ENCODE data around the gene ACD. TPM values are rescaled to one million over a fixed set of nuclear protein-coding genes. Genes with fewer than 3 reads are reported as not detected.

The ACD gene
- total and polyA plus RNA-seq, 9 of the 15 experiments (the other 6 are each of a cell fraction or from before 2014, with no cell fraction given), result 4.2 to 47.4 (median 19.2) TPM

DNA sequence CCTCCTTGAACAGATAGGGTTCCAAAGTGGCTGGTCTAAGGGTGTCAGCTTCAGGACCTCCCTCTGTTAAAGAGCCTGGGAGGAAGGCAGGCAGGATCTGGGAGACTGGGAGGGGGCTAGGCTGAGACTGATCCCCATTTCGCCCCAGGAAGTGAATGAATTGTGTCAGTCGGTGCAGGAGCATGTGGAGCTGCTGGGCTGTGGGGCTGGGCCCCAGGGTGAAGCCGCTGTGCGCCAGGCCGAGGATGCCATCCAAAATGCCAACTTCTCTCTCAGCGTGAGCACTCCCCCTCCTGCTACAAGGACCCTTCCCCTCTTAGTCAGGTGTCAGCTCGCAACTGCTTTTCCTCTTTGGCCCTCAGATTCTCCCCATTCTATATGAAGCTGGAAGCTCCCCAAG lies 9.0 kb downstream of the ACD start:
- no peaks in the 10 kb centered on the region for H3K9me3 ChIP-seq (replicated peaks; ENCODE audit: control insufficient read depth, insufficient read depth, low read depth, low read length)
- no peak overlapping the region for H3K9ac ChIP-seq (ENCODE audit: insufficient read depth in 1 of 2, low read depth in 2 of 2, low read length in 2 of 2)
- CTCF ChIA-PET (ENCODE audit: low intra/inter-chr PET ratio), result no interaction called here
- H3K4me2 ChIP-seq (ENCODE audit: insufficient read depth, low read length), result no peak overlapping the region
- H3K36me3 ChIP-seq (ENCODE audit: control insufficient read depth, insufficient read depth, low read length), result no peaks in the 10 kb centered on the region
- intact Hi-C loops (cut with micrococcal nuclease) (no loop called here), in situ Hi-C loops (cut with MboI) (no loop called here)
- peaks cover 0 to 62% of the 10 kb centered on the region in 2 experiments; a peak in 4 of 5 replicates for H3K4me1 ChIP-seq (replicated peaks in 1 of 2; ENCODE audit: control insufficient read depth in 2 of 2, insufficient read depth in 2 of 2, low read length in 2 of 2)
- H3K79me2 ChIP-seq (ENCODE audit: control insufficient read depth, insufficient read depth, low read length), result no peaks in the 10 kb centered on the region
- peaks cover 8 to 69% of the 10 kb centered on the region in 2 experiments; a peak in 4 of 5 replicates for H3K27me3 ChIP-seq (ENCODE audit: control insufficient read depth in 2 of 2, insufficient read depth in 2 of 2, low read length in 2 of 2)
- FAIRE-seq (no peak), DNase-seq (ENCODE audit: extremely low read depth in 1 of 4, low spot score in 3 of 4) (no peak), ATAC-seq (no peak)
- H3K27ac ChIP-seq (ENCODE audit: extremely low read depth, low read depth, low read length), result no peak overlapping the region
- no peak for TF ChIP-seq PHF8 (IDR thresholded peaks at IDR 0.05; ENCODE audit: borderline replicate concordance, low read length)
- no peak overlapping the region for H3K4me3 ChIP-seq
- BruUV-seq (replicated peaks), result no TSS peak
- POLR2A ChIA-PET, result interaction anchor here (0.5 kb wide), 1 partner anchor 10 kb away, joined by 3 read pairs; the partner anchor contains the start of gene PARD6A
- WGBS (ENCODE audit: insufficient coverage, low coverage, missing lambda C conversion rate), result 2% methylated on average over 7 of the region's 7 CpGs
- H4K20me1 ChIP-seq (replicated peaks; ENCODE audit: control insufficient read depth, insufficient read depth, low read length), result peaks cover 13% of the 10 kb centered on the region; the same call in 1 of the 2 replicates
- H2AFZ ChIP-seq (ENCODE audit: low read depth, low read length), result no peak overlapping the region
- no peaks in the 10 kb centered on the region for H3K9me1 ChIP-seq (ENCODE audit: control insufficient read depth, insufficient read depth, low read length)

DNA sequence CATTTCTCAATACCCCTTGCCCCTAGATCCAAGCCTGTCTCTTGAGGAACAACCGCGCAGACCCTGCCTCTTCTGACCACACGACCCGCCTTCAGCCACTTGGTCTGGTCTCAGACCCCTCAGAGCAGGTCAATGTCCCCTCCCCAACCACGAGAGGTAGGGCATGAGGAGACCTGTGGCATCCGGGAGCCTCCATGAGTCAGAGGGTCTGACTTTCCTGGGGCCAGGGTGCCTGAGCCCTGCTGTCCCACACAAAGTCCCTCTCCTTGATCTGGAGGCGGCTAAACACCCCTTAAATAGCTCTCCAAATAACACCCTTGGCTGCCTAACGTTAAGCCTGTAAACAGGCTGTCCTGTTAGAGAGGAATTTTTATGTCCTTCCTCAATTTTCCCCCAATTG lies 10.0 kb downstream of the ACD start:
- H3K79me2 ChIP-seq (ENCODE audit: control insufficient read depth, insufficient read depth, low read length), result no peaks in the 10 kb centered on the region
- no peaks in the 10 kb centered on the region for H3K36me3 ChIP-seq (ENCODE audit: control insufficient read depth, insufficient read depth, low read length)
- H4K20me1 ChIP-seq (replicated peaks; ENCODE audit: control insufficient read depth, insufficient read depth, low read length), result peaks cover 13% of the 10 kb centered on the region; the same call in 1 of the 2 replicates
- BruUV-seq (replicated peaks), result no TSS peak
- no peak overlapping the region; a peak in 1 of 4 replicates for H3K9ac ChIP-seq (ENCODE audit: insufficient read depth in 1 of 2, low read depth in 2 of 2, low read length in 2 of 2)
- intact Hi-C loops (cut with micrococcal nuclease), result no loop called here
- H2AFZ ChIP-seq (ENCODE audit: low read depth, low read length), result no peak overlapping the region
- FAIRE-seq, result no peak
- peaks cover 0 to 72% of the 10 kb centered on the region in 2 experiments; a peak in 4 of 5 replicates for H3K4me1 ChIP-seq (replicated peaks in 1 of 2; ENCODE audit: control insufficient read depth in 2 of 2, insufficient read depth in 2 of 2, low read length in 2 of 2)
- H3K9me1 ChIP-seq (ENCODE audit: control insufficient read depth, insufficient read depth, low read length), result no peaks in the 10 kb centered on the region
- no peak overlapping the region for H3K4me3 ChIP-seq
- in situ Hi-C loops (cut with MboI), result no loop called here
- ChIA-PET POLR2A (interaction anchor here (0.8 kb wide), 1 partner anchor 9 kb away, joined by 3 read pairs; no protein-coding TSS in a partner anchor), CTCF (ENCODE audit: low intra/inter-chr PET ratio) (no interaction called here)
- no peaks in the 10 kb centered on the region for H3K9me3 ChIP-seq (replicated peaks; ENCODE audit: control insufficient read depth, insufficient read depth, low read depth, low read length)
- ATAC-seq, result no peak
- WGBS (ENCODE audit: insufficient coverage, low coverage, missing lambda C conversion rate), result 30% methylated on average over 6 of the region's 8 CpGs
- H3K4me2 ChIP-seq (ENCODE audit: insufficient read depth, low read length), result no peak overlapping the region
- DNase-seq (ENCODE audit: extremely low read depth in 1 of 4, low spot score in 3 of 4), result no peak
- H3K27me3 ChIP-seq (ENCODE audit: control insufficient read depth in 2 of 2, insufficient read depth in 2 of 2, low read length in 2 of 2), result peaks cover 8 to 69% of the 10 kb centered on the region in 2 experiments; a peak in 4 of 5 replicates
- H3K27ac ChIP-seq (ENCODE audit: extremely low read depth, low read depth, low read length), result no peak overlapping the region
- TF ChIP-seq, protein P1, sequence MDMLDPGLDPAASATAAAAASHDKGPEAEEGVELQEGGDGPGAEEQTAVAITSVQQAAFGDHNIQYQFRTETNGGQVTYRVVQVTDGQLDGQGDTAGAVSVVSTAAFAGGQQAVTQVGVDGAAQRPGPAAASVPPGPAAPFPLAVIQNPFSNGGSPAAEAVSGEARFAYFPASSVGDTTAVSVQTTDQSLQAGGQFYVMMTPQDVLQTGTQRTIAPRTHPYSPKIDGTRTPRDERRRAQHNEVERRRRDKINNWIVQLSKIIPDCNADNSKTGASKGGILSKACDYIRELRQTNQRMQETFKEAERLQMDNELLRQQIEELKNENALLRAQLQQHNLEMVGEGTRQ (CRISPR knock-in tag; IDR thresholded peaks at IDR 0.05), result no peak
- no peak for TF ChIP-seq SUPT5H (IDR thresholded peaks at IDR 0.05)
- TF ChIP-seq, protein P2, sequence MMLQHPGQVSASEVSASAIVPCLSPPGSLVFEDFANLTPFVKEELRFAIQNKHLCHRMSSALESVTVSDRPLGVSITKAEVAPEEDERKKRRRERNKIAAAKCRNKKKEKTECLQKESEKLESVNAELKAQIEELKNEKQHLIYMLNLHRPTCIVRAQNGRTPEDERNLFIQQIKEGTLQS (IDR thresholded peaks at IDR 0.05), result no peak
- TF ChIP-seq, protein P2 (CRISPR knock-in tag; conservative IDR thresholded peaks at IDR 0.05), result no peak
- TF ChIP-seq ZNF75A (CRISPR knock-in tag; IDR thresholded peaks at IDR 0.05), result no peak
- no peak for TF ChIP-seq GTF2F1 (IDR thresholded peaks at IDR 0.05; ENCODE audit: low read depth, low read length)
- no peak for TF ChIP-seq TBL1XR1 (IDR thresholded peaks at IDR 0.05; ENCODE audit: low read length in 2 of 2)
- TF ChIP-seq ATF1 (CRISPR knock-in tag; IDR thresholded peaks at IDR 0.05), result no peak
- TF ChIP-seq ATF1 (tag; IDR thresholded peaks at IDR 0.05), result no peak
- TF ChIP-seq, protein P3, sequence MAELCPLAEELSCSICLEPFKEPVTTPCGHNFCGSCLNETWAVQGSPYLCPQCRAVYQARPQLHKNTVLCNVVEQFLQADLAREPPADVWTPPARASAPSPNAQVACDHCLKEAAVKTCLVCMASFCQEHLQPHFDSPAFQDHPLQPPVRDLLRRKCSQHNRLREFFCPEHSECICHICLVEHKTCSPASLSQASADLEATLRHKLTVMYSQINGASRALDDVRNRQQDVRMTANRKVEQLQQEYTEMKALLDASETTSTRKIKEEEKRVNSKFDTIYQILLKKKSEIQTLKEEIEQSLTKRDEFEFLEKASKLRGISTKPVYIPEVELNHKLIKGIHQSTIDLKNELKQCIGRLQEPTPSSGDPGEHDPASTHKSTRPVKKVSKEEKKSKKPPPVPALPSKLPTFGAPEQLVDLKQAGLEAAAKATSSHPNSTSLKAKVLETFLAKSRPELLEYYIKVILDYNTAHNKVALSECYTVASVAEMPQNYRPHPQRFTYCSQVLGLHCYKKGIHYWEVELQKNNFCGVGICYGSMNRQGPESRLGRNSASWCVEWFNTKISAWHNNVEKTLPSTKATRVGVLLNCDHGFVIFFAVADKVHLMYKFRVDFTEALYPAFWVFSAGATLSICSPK (IDR thresholded peaks at IDR 0.05; ENCODE audit: borderline replicate concordance), result no peak
- TF ChIP-seq EP400 (IDR thresholded peaks at IDR 0.05), result no peak
- no peak for TF ChIP-seq SOX6 (IDR thresholded peaks at IDR 0.05)
- no peak for TF ChIP-seq HNRNPH1 (optimal IDR thresholded peaks at IDR 0.05; ENCODE audit: low read depth, low read length)
- TF ChIP-seq NR2F6 (CRISPR knock-in tag; IDR thresholded peaks at IDR 0.05), result no peak

All from K562 (cell line).